HCT116 (cell line): ENCODE results near the gene DNAJB5. TPM values are rescaled to one million over a fixed set of nuclear protein-coding genes. Genes with fewer than 3 reads are reported as not detected.

Experiments used
- ATAC-seq: fragments of 200-7000 bp; cut with Tn5 transposase; 2 replicates; pipeline ENCODE4 v1.9.1; 2020; ENCODE audit warnings: mild to moderate bottlenecking, moderate library complexity
- BruUV-seq: library from RNA; stranded (reverse); fragments of 400-500 nt; replicated peaks from 2 replicates; lab custom pipeline; 2021; lab: Mats Ljungman, UMichigan
- CTCF ChIA-PET: fragments of 300-600 bp; sonication (Branson Sonifier 250); formaldehyde crosslinking; loops from one replicate; lab custom pipeline; 2021; ENCODE audit warnings: antibody characterized with exemption; lab: Charles Lee
- POLR2A ChIA-PET: fragments of 300-600, 350-600 bp; sonication (Branson Sonifier 250); formaldehyde crosslinking; loops from one replicate; lab custom pipeline; 2021; ENCODE audit warnings: antibody characterized with exemption; lab: Charles Lee
- RAD21 ChIA-PET, 2 experiments: fragments of 300-600 bp; sonication (Branson Sonifier 250); formaldehyde crosslinking; loops; one replicate each; lab custom pipeline; 2023; ENCODE audit warnings: low total read pairs in 2 of 2; ENCODE audit not compliant: uncharacterized antibody in 2 of 2, unreplicated experiment in 2 of 2, low non-redundant PET in 1 of 2; lab: Charles Lee
- DNase-seq: peaks from one replicate; pipeline ENCODE4 v3.0.0-alpha.2; 2010; ENCODE audit warnings: low read depth, low spot score
- H2AFZ ChIP-seq: fragments of 200-600 bp; shearing (Covaris generic), sonication (generic); 2 replicates; pipeline ENCODE4 v1.6.1; 2017; ENCODE audit warnings: low read depth, mixed run types, mixed read lengths, antibody characterized with exemption, low read length; ENCODE audit not compliant: poor library complexity, severe bottlenecking
- H3K27ac ChIP-seq: 2 replicates; pipeline ENCODE4 v1.5.1; 2012; ENCODE audit warnings: low read depth, low read length
- H3K27me3 ChIP-seq: fragments of 200-600 bp; sonication (generic); 2 replicates; pipeline ENCODE4 v1.6.1; 2016; ENCODE audit warnings: mixed run types, low read length, mixed read lengths; ENCODE audit not compliant: insufficient read depth
- H3K36me3 ChIP-seq, 2 experiments: fragments of 200-500 bp in 1 of 2; fragments of 200-600 bp in 1 of 2; sonication (Bioruptor generic) in 1 of 2; sonication (generic) in 1 of 2; 2 replicates each; pipeline versions ENCODE4 v1.5.1 to v1.6.1; 2014 to 2016; ENCODE audit warnings: low read length in 2 of 2, inconsistent platforms in 1 of 2, mixed read lengths in 1 of 2, mixed run types in 1 of 2; ENCODE audit not compliant: insufficient read depth in 2 of 2, control insufficient read depth in 1 of 2
- H3K4me1 ChIP-seq, 2 experiments: fragments of 200-600 bp in 1 of 2; sonication (generic) in 1 of 2; 2 replicates each; pipeline versions ENCODE4 v1.5.1 to v1.6.1; 2012 to 2017; ENCODE audit warnings: low read length in 2 of 2, inconsistent platforms in 1 of 2, mild to moderate bottlenecking in 1 of 2, mixed read lengths in 1 of 2, mixed run types in 1 of 2, moderate library complexity in 1 of 2; ENCODE audit not compliant: insufficient read depth in 2 of 2, control insufficient read depth in 1 of 2
- H3K4me2 ChIP-seq: fragments of 200-600 bp; sonication (generic); 2 replicates; pipeline ENCODE4 v1.6.1; 2017; ENCODE audit warnings: mixed run types, low read length, mixed read lengths
- H3K4me3 ChIP-seq, 2 experiments: fragments of 200-600 bp in 1 of 2; sonication (generic) in 1 of 2; replicated peaks in 1 of 2; 2 replicates each; pipeline ENCODE4 v1.5.1; 2011 to 2016; ENCODE audit warnings: low read length in 2 of 2, control low read depth in 1 of 2, low read depth in 1 of 2, mild to moderate bottlenecking in 1 of 2, mixed read lengths in 1 of 2, mixed run types in 1 of 2
- H3K79me2 ChIP-seq: fragments of 200-600 bp; sonication (generic); 2 replicates; pipeline ENCODE4 v1.6.1; 2017; ENCODE audit warnings: mild to moderate bottlenecking, mixed run types, low read length, moderate library complexity, mixed read lengths; ENCODE audit not compliant: insufficient read depth
- H3K9ac ChIP-seq: fragments of 200-600 bp; sonication (generic); 2 replicates; pipeline ENCODE4 v1.6.1; 2016; ENCODE audit warnings: low read length, mixed read lengths
- H3K9me2 ChIP-seq: fragments of 200-600 bp; sonication (generic), shearing (Covaris generic); 2 replicates; pipeline ENCODE4 v1.6.1; 2017; ENCODE audit warnings: mixed run types, mild to moderate bottlenecking, moderate library complexity; ENCODE audit not compliant: insufficient read depth
- H3K9me3 ChIP-seq, 2 experiments: fragments of 200-500 bp in 1 of 2; fragments of 200-600 bp in 1 of 2; sonication (Bioruptor generic) in 1 of 2; sonication (generic) in 1 of 2; 2 replicates each; pipeline ENCODE4 v1.6.1; 2014 to 2017; ENCODE audit warnings: low read length in 2 of 2, mixed read lengths in 2 of 2, inconsistent platforms in 1 of 2, low read depth in 1 of 2, mild to moderate bottlenecking in 1 of 2, mixed run types in 1 of 2, moderate library complexity in 1 of 2; ENCODE audit not compliant: control insufficient read depth in 1 of 2, insufficient read depth in 1 of 2
- H4K20me1 ChIP-seq: fragments of 200-600 bp; sonication (generic), shearing (Covaris generic); 2 replicates; pipeline ENCODE4 v1.6.1; 2017; ENCODE audit warnings: mixed run types, mild to moderate bottlenecking, moderate library complexity; ENCODE audit not compliant: insufficient read depth
- CBX3 ChIP-seq: IDR thresholded peaks from 2 replicates; pipeline ENCODE4 v1.6.1; 2012; ENCODE audit warnings: low read depth
- CEBPB ChIP-seq: IDR thresholded peaks from 2 replicates; pipeline ENCODE4 v1.6.1; 2012; ENCODE audit warnings: low read depth
- CTCF ChIP-seq, 3 experiments: fragments of 200-600 bp in 1 of 3; sonication (generic) in 1 of 3; IDR thresholded peaks in 2 of 3; conservative IDR thresholded peaks in 1 of 3; 2 replicates each; pipeline ENCODE4 v1.5.1; 2012 to 2017; ENCODE audit warnings: low read depth in 2 of 3, low read length in 2 of 3, antibody characterized with exemption in 1 of 3, borderline replicate concordance in 1 of 3, control low read depth in 1 of 3, mild to moderate bottlenecking in 1 of 3, mixed read lengths in 1 of 3, mixed run types in 1 of 3, moderate library complexity in 1 of 3; ENCODE audit not compliant: insufficient read depth in 1 of 3
- EZH2 ChIP-seq: fragments of 200-600 bp; sonication (generic); IDR thresholded peaks from 2 replicates; pipeline ENCODE4 v1.6.1; 2017; ENCODE audit warnings: antibody characterized with exemption, mixed run types
- FOSL1 ChIP-seq: IDR thresholded peaks from 2 replicates; pipeline ENCODE4 v1.6.1; 2012; ENCODE audit warnings: low read depth
- JUND ChIP-seq: IDR thresholded peaks from 2 replicates; pipeline ENCODE4 v1.6.1; 2012
- MAX ChIP-seq: IDR thresholded peaks from 2 replicates; pipeline ENCODE4 v1.6.1; 2012
- POLR2A ChIP-seq: IDR thresholded peaks from 2 replicates; pipeline ENCODE4 v1.7.0; 2011; ENCODE audit warnings: borderline replicate concordance; ENCODE audit not compliant: insufficient read depth, insufficient read length; ENCODE audit errors: extremely low read depth
- RAD21 ChIP-seq: IDR thresholded peaks from 2 replicates; pipeline ENCODE4 v1.6.1; 2012; ENCODE audit warnings: low read depth, mild to moderate bottlenecking
- SIN3A ChIP-seq: IDR thresholded peaks from 2 replicates; pipeline ENCODE4 v1.6.1; 2012; ENCODE audit warnings: low read depth
- TCF7L2 ChIP-seq: IDR thresholded peaks from 2 replicates; pipeline ENCODE4 v1.7.0; 2011; ENCODE audit warnings: borderline replicate concordance, inconsistent platforms; ENCODE audit not compliant: insufficient read depth, insufficient read length; ENCODE audit errors: extremely low read depth
- intact Hi-C: fragments of 100-400 bp; cut with micrococcal nuclease; formaldehyde crosslinking; loops from 2 replicates; pipeline ENCODE4 v1.10.0; 2022
- total RNA-seq: library from RNA; stranded (reverse); gene quantifications from one replicate; pipeline ENCODE4 v1.2.1, GENCODE V29; 2021; ENCODE audit not compliant: unreplicated experiment
- TF ChIP-seq, protein P1 (sequence below): IDR thresholded peaks from 2 replicates; pipeline ENCODE4 v1.6.1; 2011; ENCODE audit warnings: mild to moderate bottlenecking, low read length, moderate library complexity; ENCODE audit not compliant: insufficient replicate concordance; ENCODE audit errors: extremely low read depth

DNAJB5 gene
- total RNA-seq, 1 experiment from 2014 or later: 3.6 TPM

- no peak overlapping the region for H3K4me2 ChIP-seq
- CTCF ChIA-PET: no interaction called here
Measured at GRCh38 chr9:35042891-35043545, 53.5 kb downstream of the DNAJB5 start.

More at GRCh38 chr9:35042891-35043545, 53.5 kb downstream of the DNAJB5 start:
- H2AFZ ChIP-seq: no peak overlapping the region
- H3K4me1 ChIP-seq: no peaks in the 10 kb centered on the region
- BruUV-seq: no TSS peak
- no peaks in the 10 kb centered on the region for H3K36me3 ChIP-seq
- H3K9me2 ChIP-seq: no peaks in the 10 kb centered on the region
- H3K9ac ChIP-seq: no peak overlapping the region
- H3K27me3 ChIP-seq: no peaks in the 10 kb centered on the region
- H3K79me2 ChIP-seq: no peaks in the 10 kb centered on the region
- intact Hi-C loops: no loop called here
- DNase-seq (no peak), ATAC-seq (no peak)
- ChIA-PET RAD21 (no interaction called here), POLR2A (no interaction called here)
- no peak for TF ChIP-seq EZH2
- TF ChIP-seq TCF7L2: no peak
- TF ChIP-seq, protein P1, sequence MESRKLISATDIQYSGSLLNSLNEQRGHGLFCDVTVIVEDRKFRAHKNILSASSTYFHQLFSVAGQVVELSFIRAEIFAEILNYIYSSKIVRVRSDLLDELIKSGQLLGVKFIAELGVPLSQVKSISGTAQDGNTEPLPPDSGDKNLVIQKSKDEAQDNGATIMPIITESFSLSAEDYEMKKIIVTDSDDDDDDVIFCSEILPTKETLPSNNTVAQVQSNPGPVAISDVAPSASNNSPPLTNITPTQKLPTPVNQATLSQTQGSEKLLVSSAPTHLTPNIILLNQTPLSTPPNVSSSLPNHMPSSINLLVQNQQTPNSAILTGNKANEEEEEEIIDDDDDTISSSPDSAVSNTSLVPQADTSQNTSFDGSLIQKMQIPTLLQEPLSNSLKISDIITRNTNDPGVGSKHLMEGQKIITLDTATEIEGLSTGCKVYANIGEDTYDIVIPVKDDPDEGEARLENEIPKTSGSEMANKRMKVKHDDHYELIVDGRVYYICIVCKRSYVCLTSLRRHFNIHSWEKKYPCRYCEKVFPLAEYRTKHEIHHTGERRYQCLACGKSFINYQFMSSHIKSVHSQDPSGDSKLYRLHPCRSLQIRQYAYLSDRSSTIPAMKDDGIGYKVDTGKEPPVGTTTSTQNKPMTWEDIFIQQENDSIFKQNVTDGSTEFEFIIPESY: no peak
- TF ChIP-seq JUND: no peak
- no peak for TF ChIP-seq CBX3
- TF ChIP-seq RAD21: no peak
- TF ChIP-seq CEBPB: no peak
- TF ChIP-seq MAX: no peak
- TF ChIP-seq POLR2A: no peak
- no peak for TF ChIP-seq SIN3A
- TF ChIP-seq FOSL1: no peak
- no peak for TF ChIP-seq CTCF (IDR thresholded peaks at IDR 0.05 in 2 of 3, conservative IDR thresholded peaks at IDR 0.05 in 1 of 3; ENCODE audit: borderline replicate concordance in 1 of 3, insufficient read depth in 1 of 3, low read depth in 2 of 3, low read length in 2 of 3)
- no peak overlapping the region for H3K27ac ChIP-seq
- no peak overlapping the region for H3K4me3 ChIP-seq
- H4K20me1 ChIP-seq: no peaks in the 10 kb centered on the region
- no peaks in the 10 kb centered on the region for H3K9me3 ChIP-seq
